Measurements from ENCODE around the gene CHST15.

The CHST15 gene

GRCh38 chr10:123986736-123987135 lies 106.7 kb downstream of the CHST15 start:
- Histone ChIP-seq H3K27me3 (ENCODE audit: insufficient read depth, poor library complexity, severe bottlenecking) (peaks cover 18% of the 10 kb centered on the region), H3K27ac (replicated peaks) (no peak overlapping the region), H3K4me3 (replicated peaks; ENCODE audit: insufficient read depth, low read length) (no peak overlapping the region)
- TF ChIP-seq GABPA (IDR thresholded peaks at IDR 0.05; ENCODE audit: low read depth) (no peak), SPI1 (IDR thresholded peaks at IDR 0.05; ENCODE audit: borderline replicate concordance, low read depth) (no peak), CTCF (IDR thresholded peaks at IDR 0.05; ENCODE audit: insufficient read depth, low read length) (no peak)
- DNase-seq (ENCODE audit: low read depth in 1 of 2, low spot score in 1 of 2): no peak

- TF ChIP-seq GABPA (IDR thresholded peaks at IDR 0.05; ENCODE audit: low read depth): no peak
- no peak for TF ChIP-seq SPI1 (IDR thresholded peaks at IDR 0.05; ENCODE audit: borderline replicate concordance, low read depth)
- TF ChIP-seq REST (IDR thresholded peaks at IDR 0.05; ENCODE audit: insufficient replicate concordance, low read depth): no peak
- TF ChIP-seq CTCF (IDR thresholded peaks at IDR 0.05; ENCODE audit: insufficient read depth, low read length): no peak
- TF ChIP-seq POLR2AphosphoS5 (IDR thresholded peaks at IDR 0.05; ENCODE audit: low read depth): no peak
- DNase-seq (ENCODE audit: low read depth in 1 of 2, low spot score in 1 of 2): no peak
- Histone ChIP-seq H3K4me3 (replicated peaks; ENCODE audit: insufficient read depth, low read length) (no peak overlapping the region), H3K27ac (replicated peaks) (no peak overlapping the region), H3K27me3 (ENCODE audit: insufficient read depth, poor library complexity, severe bottlenecking) (peaks cover 11% of the 10 kb centered on the region)
Observed at GRCh38 chr10:123974406-123974805, 119.0 kb downstream of the CHST15 start.

- DNase-seq (ENCODE audit: low read depth in 1 of 2, low spot score in 1 of 2): no peak
- TF ChIP-seq SPI1 (IDR thresholded peaks at IDR 0.05; ENCODE audit: borderline replicate concordance, low read depth) (no peak), POLR2AphosphoS5 (IDR thresholded peaks at IDR 0.05; ENCODE audit: low read depth) (no peak), REST (IDR thresholded peaks at IDR 0.05; ENCODE audit: insufficient replicate concordance, low read depth) (no peak), CTCF (IDR thresholded peaks at IDR 0.05; ENCODE audit: insufficient read depth, low read length) (no peak), GABPA (IDR thresholded peaks at IDR 0.05; ENCODE audit: low read depth) (no peak)
- Histone ChIP-seq H3K4me3 (replicated peaks; ENCODE audit: insufficient read depth, low read length) (no peak overlapping the region), H3K27ac (replicated peaks) (no peak overlapping the region), H3K27me3 (ENCODE audit: insufficient read depth, poor library complexity, severe bottlenecking) (peaks cover 11% of the 10 kb centered on the region)
Observed at GRCh38 chr10:123972481-123973401, 120.7 kb downstream of the CHST15 start.
